ENCODE measurements around the gene MEIS1.
"Not testable (repeated sequence)": the region's sequence is repeated elsewhere in the genome, so short reads cannot be mapped to it uniquely, and the experiment has no call there.

Gene MEIS1

GRCh38 chr2:66434679-66435548 lies at the start of gene MEIS1:
Gene MEIS1, plus strand, starts transcription at chr2:66435125. Its CDS starts 732 bp downstream, at chr2:66435857.
- DNase-seq = peak; percentile 96

DNA sequence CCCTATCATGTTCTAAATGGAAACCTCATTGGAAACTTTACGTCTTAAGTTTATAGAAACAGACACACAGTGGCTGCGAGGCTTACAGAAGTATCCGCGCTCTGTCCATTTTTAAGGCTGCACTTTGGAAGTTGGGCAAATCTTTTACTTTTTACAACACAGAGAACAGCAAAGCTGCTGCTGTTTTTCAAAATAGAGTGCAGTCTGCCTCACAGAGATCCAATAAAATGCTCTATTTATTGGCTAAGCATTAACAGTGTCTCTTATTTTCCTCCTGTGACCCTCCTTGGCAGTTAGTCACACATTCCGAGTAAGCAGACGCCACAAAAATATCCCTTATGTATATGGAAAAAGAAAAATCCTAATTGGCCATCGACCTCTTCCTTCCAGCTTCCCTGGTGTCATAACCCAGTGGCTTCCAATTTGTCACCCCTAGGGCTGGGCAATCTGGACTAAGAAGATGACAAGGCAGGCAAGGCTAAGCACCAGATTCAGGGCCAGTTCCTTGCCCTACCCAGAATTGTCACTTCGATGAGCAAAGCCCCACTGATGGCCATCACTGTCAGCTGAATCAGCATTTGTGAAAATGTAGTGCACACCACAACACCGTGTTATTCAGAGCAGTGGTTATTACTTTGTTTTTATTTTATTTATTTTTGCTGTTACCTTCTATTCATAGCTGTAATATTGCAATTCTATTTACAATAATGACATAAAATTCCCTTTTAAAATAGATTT lies 47.7 kb upstream of the MEIS1 start:
- no peak for DNase-seq

DNA sequence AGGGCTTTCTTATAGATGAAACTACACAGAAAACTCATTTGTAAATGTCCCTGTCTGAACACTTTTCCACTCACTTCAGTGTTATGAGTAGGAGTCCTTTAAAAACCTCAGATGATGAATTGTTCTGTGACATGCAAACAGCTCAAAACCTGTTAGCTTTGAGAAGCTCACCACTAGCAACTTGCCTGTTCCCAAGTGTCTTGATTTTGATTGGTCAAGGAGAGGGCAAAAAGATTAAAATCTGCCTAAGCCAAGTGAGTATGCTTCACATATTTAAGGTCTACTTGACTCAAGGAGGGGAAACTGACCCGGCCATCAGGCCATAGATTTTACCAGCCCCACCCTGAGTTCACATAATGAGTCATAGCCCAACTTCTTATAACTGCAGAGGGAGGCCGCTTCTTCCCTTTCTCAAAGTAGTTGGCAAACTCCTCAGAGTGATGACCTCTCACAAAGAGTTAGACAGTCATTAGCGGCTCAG lies 45.2 kb upstream of the MEIS1 start:
- DNase-seq = no peak

DNA sequence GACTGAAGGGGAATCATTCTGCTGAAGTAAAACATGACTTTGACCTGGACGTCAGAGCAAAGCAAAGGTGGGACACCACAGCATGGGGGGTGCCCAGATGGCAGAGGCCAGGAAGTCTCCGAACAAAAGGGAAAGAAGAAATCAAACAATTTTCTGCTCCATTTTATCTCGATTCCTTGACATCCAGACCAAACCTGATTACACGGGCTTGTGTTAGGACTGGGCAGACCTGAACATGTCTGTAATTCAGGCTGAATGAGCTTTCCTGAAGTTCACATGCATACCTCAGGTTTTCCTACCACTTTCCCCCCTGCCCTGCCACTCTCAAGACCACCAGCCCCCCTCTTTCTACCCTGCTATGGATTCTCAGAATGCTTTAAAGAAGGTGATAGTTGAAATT lies 44.8 kb upstream of the MEIS1 start:
- no peak for DNase-seq

- DNase-seq = no peak
These were observed 44.1 kb upstream of the MEIS1 start for GRCh38 chr2:66390811-66391210.

DNA sequence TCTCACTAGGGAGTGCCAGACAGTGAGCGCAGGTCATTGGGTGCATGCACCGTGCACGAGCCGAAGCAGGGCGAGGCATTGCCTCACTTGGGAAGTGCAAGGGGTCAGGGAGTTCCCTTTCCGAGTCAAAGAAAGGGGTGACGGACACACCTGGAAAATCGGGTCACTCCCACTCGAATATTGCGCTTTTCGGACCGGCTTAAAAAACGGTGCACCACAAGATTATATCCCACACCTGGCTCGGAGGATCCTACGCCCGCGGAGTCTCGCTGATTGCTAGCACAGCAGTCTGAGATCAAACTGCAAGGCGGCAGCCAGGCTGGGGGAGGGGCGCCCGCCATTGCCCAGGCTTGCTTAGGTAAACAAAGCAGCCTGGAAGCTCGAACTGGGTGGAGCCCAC lies 43.7 kb upstream of the MEIS1 start:
- not testable (repeated sequence) for DNase-seq

DNA sequence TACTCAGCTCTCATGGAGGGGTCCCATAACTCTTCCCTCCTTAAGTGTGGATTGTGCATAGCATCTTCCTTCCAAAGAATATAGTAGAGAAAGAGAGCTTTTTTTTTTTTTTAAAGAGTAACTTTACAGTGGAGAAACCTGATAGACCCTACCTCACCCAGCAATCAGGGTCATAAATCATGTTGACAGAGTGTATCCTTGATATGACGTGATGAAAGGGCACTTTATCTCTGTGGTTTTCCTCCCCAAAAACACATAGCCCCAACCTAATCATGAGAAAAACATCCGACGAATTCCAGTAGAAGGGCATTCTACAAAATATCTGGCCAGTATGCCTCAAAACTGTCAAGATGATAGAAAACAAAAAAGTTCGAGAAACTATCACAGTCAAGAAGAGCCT lies 29.5 kb upstream of the MEIS1 start:
- no peak for DNase-seq

DNA sequence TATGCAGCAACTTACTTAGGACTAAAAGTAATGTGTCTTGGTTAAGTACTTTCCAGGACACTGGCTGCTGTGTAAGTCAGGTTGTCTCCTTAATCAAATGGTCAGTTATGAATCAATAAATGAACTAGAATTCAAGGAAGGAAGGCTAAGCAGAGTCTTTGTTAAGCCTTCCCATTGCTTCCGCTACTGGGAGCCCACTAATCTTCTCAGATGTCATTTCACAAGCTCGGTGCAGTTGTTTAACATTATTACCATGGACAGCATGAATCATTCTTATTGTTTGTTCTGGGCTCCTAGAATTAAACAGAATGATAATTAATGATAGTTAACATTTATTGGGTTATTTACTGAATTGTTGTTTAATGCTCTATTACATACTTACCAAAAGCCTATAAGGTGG lies 26.0 kb upstream of the MEIS1 start:
- no peak for DNase-seq

DNA sequence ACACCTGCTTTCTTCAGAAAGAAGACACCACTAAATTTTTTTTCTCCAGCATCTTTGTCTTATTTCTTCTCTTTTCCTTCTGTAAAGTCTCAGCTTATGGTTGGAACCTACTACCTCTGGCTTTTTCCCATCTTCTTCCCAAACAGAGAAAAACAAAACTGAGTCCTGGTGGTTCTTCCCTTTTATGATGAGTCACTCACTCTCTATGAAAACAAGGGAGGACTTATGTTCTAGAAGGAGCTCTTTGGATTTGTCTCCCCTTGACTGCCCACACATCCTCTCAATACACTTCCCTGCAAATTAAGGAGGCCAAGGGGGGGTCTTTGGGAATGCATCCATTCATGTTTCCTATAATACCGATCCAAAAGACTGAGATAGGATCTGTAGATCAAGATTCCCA lies 22.1 kb upstream of the MEIS1 start:
- no peak for DNase-seq

GRCh38 chr2:66414896-66415295 lies 20.0 kb upstream of the MEIS1 start:
- no peak for DNase-seq

- DNase-seq = no peak
These were observed 16.5 kb upstream of the MEIS1 start for GRCh38 chr2:66418381-66418780.

DNA sequence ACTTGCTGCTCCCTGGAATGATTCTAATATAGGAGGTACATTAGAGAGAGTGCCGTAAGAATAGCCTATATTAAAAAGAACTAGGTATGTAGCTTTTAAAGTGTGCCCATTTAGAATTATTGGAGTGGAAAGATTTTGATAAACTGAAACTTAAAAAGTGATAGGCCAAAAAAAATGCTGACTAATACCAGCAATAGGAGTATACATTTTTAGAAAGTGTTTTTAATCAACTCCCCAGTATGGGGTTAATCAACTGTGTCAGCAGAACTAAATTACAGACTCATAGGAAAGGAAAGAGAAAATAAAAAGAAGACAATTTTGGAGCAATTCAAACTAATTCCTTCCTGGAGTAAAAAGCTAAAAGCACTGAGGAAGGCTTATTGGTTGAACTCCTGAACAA lies 13.3 kb upstream of the MEIS1 start:
- DNase-seq = no peak

- DNase-seq = no peak
These were observed 11.4 kb upstream of the MEIS1 start for GRCh38 chr2:66423391-66424124.

DNA sequence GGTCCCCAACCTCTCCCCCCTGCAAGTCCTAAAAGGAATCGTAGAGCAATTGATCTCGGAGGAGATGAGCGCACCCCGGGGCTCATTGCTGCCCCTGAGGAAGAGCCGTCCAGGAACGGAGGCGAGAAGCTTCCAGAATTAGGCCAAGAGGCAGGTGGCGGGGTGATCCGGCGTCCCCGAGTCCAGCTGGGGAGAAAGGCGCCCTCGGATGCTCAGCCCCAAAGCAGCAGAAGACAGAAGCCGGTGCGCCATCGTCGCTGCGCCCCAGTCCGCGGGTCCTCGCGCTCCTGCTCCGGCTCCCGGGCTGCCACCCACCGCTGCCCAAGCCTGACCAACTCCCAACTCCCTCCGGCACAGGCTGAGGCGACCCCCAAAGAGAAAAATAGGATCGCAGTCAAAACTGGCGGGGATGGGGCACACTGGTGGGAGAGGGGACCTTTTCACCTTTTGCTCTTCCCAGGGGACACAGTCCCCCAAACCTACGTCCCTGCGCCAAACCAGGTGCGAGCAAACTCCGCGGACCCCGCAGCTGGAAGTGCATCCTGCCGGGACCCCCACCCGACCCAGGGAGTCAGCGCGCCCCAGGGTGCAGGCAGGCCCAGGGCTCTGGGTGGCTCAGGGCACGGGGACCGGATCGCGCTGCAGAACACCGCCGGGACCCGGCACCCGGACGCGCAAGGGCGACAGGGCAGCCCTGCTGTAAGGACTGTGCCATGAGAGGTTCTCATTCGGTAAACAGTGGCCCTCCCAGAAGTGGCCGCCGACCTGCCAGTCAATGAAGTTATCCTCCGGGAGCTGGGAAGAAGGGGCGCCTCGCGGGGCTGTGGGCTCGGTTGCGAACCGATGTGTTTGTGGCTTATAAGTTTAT lies 8.4 kb upstream of the MEIS1 start:
- no peak for DNase-seq

DNA sequence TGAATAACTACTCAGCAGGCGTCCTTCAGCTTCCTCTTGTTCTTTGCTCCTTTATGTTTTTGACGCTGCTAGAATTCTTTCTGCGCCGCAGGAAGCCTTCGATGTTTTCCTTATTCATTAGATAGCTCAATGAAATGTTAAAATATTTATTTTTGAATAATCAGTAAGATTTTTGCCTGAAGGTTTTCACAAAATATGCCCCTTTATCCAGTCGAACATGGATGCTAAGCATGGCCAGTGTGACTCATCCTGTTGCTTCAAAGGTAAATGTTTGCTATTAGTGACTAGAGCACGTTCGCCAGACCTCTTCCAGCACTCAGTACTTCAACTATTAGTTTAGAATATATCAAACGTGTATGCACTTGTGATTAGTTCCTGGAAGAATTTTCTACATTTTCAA lies 7.6 kb upstream of the MEIS1 start:
- DNase-seq = no peak

DNA sequence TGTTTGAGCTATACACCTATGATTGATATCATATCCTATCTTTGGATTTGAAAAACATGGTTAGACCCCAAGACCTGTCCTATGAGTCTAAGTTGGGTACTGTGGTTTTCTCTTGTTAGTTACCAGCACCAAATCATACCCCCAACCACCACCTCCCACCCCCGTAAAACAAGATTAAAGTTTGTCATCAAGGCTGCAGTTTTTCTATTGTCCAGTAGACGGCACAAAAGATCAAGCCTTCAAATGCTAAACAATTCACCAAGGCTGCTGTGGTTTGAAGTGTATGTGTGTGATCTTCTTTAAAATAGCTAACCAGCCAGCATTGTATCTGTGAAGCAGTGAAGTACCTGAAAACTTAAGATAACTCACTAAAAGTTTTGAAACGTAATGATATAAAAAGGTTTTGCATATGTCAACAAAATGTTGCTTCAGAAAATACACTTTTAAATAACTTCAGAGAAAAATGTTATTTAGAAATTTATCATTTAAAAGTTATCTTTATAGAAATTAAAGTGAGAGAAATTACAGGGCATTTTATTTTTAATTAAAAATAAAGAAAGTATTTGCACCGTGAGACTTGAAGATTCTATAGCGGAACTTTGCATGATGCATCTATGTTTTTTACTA lies 5.8 kb upstream of the MEIS1 start:
- DNase-seq = peak; percentile 74

DNA sequence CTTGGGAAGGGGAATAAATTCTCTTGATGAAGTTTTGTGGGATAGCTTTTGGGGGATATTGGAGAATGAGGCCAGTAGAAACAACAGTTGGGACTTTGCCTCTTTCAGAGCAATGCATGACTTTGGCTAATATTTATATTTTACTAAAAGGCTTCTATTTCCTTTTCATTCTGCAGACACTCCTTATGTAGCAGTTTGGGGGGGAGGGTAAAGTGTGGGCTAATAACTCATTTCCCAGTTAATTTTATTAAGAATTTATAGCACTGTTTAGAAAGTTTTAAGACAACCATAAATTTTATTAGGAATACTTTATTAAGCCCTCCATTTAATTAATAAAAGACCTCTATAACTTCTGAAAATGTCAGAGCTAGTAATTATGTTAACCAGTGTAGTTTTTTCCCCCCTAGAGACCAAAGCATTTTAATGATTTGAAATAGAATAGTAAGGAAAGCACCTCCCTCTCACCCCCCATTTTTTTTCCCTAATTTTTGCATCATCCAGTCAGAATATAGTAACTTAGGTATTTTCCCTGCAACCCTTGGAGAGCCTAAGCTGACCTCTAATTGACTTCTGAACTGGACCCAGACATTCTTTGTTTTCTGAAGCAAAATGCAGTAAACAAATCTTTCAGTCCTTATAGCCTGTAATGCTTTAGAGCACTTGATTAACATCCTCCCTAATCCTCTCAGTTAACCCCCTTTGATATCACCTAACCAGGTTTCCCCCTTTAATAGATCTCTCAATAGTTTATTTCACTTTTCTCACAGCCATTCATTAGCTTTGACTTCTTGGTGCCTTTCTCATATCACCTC lies 5.0 kb upstream of the MEIS1 start:
- no peak for DNase-seq

DNA sequence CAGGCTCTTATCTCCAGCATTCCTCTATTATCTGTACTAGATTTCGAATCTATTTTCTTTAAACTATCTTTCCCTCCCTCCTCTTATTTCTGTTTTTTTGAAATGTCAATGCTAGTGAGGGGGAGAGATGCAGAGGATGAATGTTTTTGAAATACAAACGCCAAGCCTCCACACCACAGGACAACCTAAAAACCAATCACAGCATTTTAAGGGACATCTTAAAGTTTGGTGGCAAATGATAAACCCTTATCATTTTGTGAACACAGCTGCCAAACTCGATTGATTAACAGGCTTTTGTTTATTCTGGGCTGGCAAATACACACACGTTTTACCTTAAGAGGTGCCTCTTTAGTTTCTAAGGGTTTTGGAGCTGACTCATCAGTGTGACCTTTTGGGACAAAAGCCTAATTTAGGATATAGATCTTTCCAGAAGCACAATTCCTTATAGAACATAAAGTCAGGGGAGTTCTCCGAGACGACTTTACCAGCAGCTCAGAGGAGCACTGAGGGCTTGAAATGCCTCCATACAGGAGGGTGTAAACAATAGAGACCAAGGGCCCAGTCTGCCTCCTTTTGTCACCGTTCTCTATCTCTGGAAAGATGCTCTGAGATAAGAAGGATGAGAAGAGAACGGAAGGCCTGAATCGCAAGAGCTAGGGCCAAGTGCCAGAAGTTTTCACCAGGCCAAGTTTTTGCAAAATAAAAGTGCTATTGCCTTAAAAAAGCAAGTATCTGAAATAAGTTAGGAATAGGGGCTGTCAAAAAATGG lies 4.2 kb upstream of the MEIS1 start:
- no peak for DNase-seq

- DNase-seq = no peak
These were observed 3.7 kb upstream of the MEIS1 start for GRCh38 chr2:66431274-66431642.

DNA sequence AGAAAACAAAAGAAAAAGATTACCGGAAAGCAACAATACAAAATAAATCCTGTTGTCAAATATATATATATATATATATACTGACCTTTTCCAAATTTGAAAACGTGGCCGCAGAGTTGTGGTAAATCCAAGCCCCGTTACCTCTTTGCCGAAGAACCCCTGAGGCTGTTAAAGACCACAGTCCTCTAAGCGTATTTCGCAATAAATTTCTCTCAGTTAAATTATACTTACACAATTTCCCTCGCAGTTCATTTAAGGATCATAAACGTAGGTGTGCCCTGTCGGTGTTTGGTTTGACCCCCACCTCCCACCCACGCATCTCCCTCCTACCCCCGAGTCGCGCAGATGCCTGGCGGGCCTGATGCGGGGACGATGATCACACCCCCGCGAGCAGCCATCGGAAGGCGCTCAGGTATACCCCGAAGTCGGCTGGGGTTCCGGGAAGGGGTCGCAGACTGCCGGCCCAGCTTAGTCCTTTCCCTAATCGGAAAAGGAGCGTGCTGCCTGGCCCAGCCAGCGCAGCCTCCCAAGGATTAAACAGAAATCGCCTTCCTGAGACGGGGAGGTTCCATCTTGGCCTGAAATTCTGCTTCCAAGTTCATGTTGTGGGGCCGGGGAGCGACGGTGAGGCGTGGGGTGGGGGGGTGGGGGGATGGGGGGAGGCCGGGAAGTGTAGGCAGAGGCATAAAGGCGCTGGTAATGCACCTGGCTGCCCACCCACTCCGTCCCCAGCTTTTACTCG lies 2.9 kb upstream of the MEIS1 start:
- DNase-seq = no peak
